Measurements from ENCODE around the gene MAP3K4.

GRCh38 chr6:161021543-161021942, 30.0 kb downstream of the MAP3K4 start:
- TF ChIP-seq POLR2A (IDR thresholded peaks at IDR 0.05): no peak
- no peak for TF ChIP-seq POLR2AphosphoS5 (IDR thresholded peaks at IDR 0.05; ENCODE audit: insufficient read depth in 1 of 2, low read depth in 1 of 2)

All from vagina (tissue), 2 donors.